ENCODE results near the gene CORT. TPM values are rescaled to one million over a fixed set of nuclear protein-coding genes. Genes with fewer than 3 reads are reported as not detected.

CORT gene
- total and polyA plus RNA-seq, 2 donors from 2014 or later: 0.22 to 0.62 TPM

DNA sequence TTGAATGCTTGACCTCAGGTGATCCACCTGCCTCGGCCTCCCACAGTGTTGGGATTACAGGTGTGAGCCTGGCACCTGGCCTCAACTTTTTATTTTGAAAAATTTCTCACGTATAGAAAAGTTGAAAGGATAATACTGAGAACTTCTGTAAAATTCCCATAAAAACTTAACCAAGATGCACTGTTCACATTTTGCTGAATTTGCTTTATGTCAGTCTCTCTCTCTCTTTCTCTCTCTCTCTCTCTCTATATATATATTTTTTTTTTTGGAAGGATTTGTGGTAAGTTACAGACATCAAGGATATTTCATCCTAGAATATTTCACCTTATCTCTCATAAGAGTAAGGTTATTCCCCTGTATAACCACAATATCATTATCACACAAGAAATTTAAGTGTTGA lies 30.8 kb downstream of the CORT start:
- Histone ChIP-seq H3K27me3 (ENCODE audit: control insufficient read depth, insufficient read depth, low read length) (no peaks in the 10 kb centered on the region), H3K9ac (ENCODE audit: low read length in 3 of 3) (no peak overlapping the region), H3K4me1 (ENCODE audit: control insufficient read depth in 2 of 3, insufficient read depth in 2 of 3, low read depth in 1 of 3, low read length in 3 of 3) (peaks cover 0 to 7% (median 0%) of the 10 kb centered on the region in 3 donors), H3K9me3 (ENCODE audit: control insufficient read depth in 2 of 3, insufficient read depth in 1 of 3, low read length in 3 of 3) (no peaks in the 10 kb centered on the region), H3K27ac (ENCODE audit: low read depth in 2 of 2, low read length in 2 of 2) (no peak overlapping the region), H3K4me3 (ENCODE audit: low read length in 3 of 3) (no peak overlapping the region), H3K36me3 (ENCODE audit: control insufficient read depth in 2 of 3, insufficient read depth in 3 of 3, low read length in 3 of 3) (no peaks in the 10 kb centered on the region)
- intact Hi-C loops (cut with DNase I): no loop called here
- DNase-seq: no peak
- FAIRE-seq: no peak
- no peak for TF ChIP-seq CTCF (IDR thresholded peaks at IDR 0.05; ENCODE audit: borderline replicate concordance, extremely low read depth, insufficient read depth)

GRCh38 chr1:10484521-10484920 lies 34.7 kb downstream of the CORT start:
- no peak for TF ChIP-seq CTCF (IDR thresholded peaks at IDR 0.05; ENCODE audit: borderline replicate concordance, extremely low read depth, insufficient read depth)
- H3K4me3 ChIP-seq (ENCODE audit: low read length in 3 of 3): no peak overlapping the region
- H3K27me3 ChIP-seq (ENCODE audit: control insufficient read depth, insufficient read depth, low read length): no peaks in the 10 kb centered on the region
- peaks cover 0 to 1% (median 0%) of the 10 kb centered on the region in 3 donors for H3K4me1 ChIP-seq (ENCODE audit: control insufficient read depth in 2 of 3, insufficient read depth in 2 of 3, low read depth in 1 of 3, low read length in 3 of 3)
- no peak for FAIRE-seq
- intact Hi-C loops (cut with DNase I): no loop called here
- DNase-seq: peak in 1 of 5 donors; percentile 44
- no peaks in the 10 kb centered on the region for H3K36me3 ChIP-seq (ENCODE audit: control insufficient read depth in 2 of 3, insufficient read depth in 3 of 3, low read length in 3 of 3)
- no peak overlapping the region for H3K27ac ChIP-seq (ENCODE audit: low read depth in 2 of 2, low read length in 2 of 2)
- H3K9me3 ChIP-seq (ENCODE audit: control insufficient read depth in 2 of 3, insufficient read depth in 1 of 3, low read length in 3 of 3): no peaks in the 10 kb centered on the region
- no peak overlapping the region for H3K9ac ChIP-seq (ENCODE audit: low read length in 3 of 3)

DNA sequence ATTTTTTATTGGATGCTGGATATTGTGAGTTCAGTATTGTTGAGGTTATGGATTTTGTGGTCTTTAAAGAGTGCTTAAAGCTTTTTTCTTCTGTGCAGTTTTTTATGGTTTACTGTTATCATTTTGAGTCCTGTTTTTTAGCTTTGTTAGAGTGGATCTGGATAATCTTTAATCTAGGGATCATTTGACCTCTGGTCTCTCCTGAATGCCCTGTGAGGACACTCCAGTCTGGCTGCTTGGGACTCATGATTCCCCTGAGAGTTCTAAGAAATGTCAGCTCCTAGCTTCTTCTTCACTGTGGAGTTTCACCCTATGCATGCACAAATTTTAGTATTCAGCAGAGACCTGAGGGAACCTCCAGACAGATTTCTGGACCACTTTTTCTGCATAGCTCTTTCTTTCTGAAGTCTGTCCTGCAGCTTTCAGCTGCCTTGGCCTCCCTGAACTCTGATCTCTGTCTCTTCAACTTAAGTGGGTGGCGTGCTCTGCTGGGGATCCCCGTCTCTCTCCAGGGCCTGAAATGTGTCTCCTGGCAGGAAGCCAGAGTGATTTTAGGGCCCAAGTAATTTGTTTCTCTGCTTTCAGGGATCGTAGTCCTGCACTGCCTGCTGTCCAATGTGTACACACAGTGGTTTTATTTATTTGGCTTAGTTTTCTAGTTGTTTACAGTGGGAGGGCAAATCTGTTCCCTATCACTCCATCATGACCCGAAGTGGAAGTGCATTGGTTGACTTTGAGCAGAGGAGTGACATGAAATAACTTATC lies 39.6 kb downstream of the CORT start:
- H3K27me3 ChIP-seq (ENCODE audit: control insufficient read depth, insufficient read depth, low read length): no peaks in the 10 kb centered on the region
- FAIRE-seq (no peak), DNase-seq (no peak)
- no peaks in the 10 kb centered on the region for H3K36me3 ChIP-seq (ENCODE audit: control insufficient read depth in 2 of 3, insufficient read depth in 3 of 3, low read length in 3 of 3)
- no peak overlapping the region for H3K27ac ChIP-seq (ENCODE audit: low read depth in 2 of 2, low read length in 2 of 2)
- H3K4me3 ChIP-seq (ENCODE audit: low read length in 3 of 3): no peak overlapping the region
- no peak overlapping the region for H3K9ac ChIP-seq (ENCODE audit: low read length in 3 of 3)
- intact Hi-C loops (cut with DNase I): no loop called here
- no peaks in the 10 kb centered on the region for H3K9me3 ChIP-seq (ENCODE audit: control insufficient read depth in 2 of 3, insufficient read depth in 1 of 3, low read length in 3 of 3)
- peaks cover 0 to 9% (median under 1%) of the 10 kb centered on the region in 3 donors for H3K4me1 ChIP-seq (ENCODE audit: control insufficient read depth in 2 of 3, insufficient read depth in 2 of 3, low read depth in 1 of 3, low read length in 3 of 3)
- no peak for TF ChIP-seq CTCF (IDR thresholded peaks at IDR 0.05; ENCODE audit: borderline replicate concordance, extremely low read depth, insufficient read depth)
